Activated naive CD8-positive, alpha-beta T cell treated with anti-CD3 and anti-CD28 coated beads for 36 hours (primary cell): ENCODE measurements around the gene CILP2. TPM values are rescaled to one million over a fixed set of nuclear protein-coding genes. Genes with fewer than 3 reads are reported as not detected.

Experiments used
- DNase-seq: peaks from one replicate; pipeline ENCODE4 v3.0.0; 2021
- H3K27ac Mint-ChIP-seq: one replicate; pipeline ENCODE4 v1.8.0; 2022; ENCODE audit warnings: mild to moderate bottlenecking, moderate library complexity, mixed read lengths
- H3K27me3 Mint-ChIP-seq: one replicate; pipeline ENCODE4 v1.8.0; 2022; ENCODE audit warnings: mild to moderate bottlenecking, mixed read lengths
- H3K36me3 Mint-ChIP-seq: one replicate; pipeline ENCODE4 v1.8.0; 2021; ENCODE audit warnings: mild to moderate bottlenecking, mixed read lengths
- H3K4me1 Mint-ChIP-seq: one replicate; pipeline ENCODE4 v1.8.0; 2021; ENCODE audit warnings: mixed read lengths
- H3K4me3 Mint-ChIP-seq: one replicate; pipeline ENCODE4 v1.8.0; 2022; ENCODE audit warnings: mild to moderate bottlenecking, moderate library complexity, mixed read lengths
- H3K9me3 Mint-ChIP-seq: one replicate; pipeline ENCODE4 v1.8.0; 2022; ENCODE audit warnings: mixed read lengths
- total RNA-seq, 2 experiments: library from RNA; stranded (reverse); gene quantifications; one replicate each; pipeline ENCODE4 v1.2.3, GENCODE V29; 2021

CILP2 gene
- total RNA-seq = under 1 TPM; 0.18 to 0.23 TPM

DNA sequence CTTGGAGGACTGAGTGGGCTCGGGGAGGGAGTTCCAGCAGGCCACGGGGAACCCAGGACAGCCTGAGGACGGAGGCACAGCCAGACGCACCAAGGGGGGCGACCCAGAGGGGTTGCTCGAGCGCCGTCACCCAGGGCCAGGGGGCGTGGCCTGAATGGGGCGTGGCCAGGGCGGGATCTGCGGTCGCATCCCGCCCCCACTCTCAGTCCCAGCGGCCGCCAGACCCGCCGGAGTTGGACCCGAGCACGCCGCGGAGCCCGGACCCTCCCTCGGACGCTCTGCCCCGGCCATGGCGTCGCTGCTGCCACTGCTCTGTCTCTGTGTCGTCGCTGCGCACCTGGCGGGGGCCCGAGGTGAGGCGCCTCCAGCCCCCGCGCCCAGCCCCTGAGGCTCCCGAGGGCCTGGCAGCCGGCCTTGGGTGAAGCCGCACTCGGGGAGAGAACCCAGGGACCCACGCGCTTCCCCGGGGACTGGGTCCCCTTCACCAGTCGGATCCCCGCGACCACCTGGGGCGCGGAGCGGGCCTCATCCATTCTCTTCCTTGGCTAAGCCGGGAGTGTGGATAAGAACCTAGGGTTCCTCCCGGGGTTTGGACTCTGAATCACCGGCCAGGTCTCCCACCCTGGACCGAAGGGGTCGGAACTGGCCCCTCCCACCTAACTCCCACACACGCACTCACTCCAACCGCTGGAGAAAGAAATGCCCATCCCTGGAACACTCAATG, at the start of gene CILP2:
Gene CILP2, plus strand, starts transcription at position 205 of the 724 bp plus-strand sequence. Its CDS starts 85 bp downstream, at position 290.
- Mint-ChIP-seq H3K9me3 (no peaks in the 10 kb centered on the region), H3K4me3 (no peak within 1 kb of the TSS), H3K27me3 (peaks cover 15% of the 10 kb centered on the region), H3K4me1 (peaks cover 17% of the 10 kb centered on the region), H3K36me3 (no peaks in the 10 kb centered on the region), H3K27ac (peak within 1 kb of the TSS; percentile 29)
- peak; percentile 50 for DNase-seq

GRCh38 chr19:19488875-19489690, 49.0 kb upstream of the CILP2 start:
- Mint-ChIP-seq H3K9me3 (no peaks in the 10 kb centered on the region), H3K36me3 (peaks cover 8% of the 10 kb centered on the region), H3K27me3 (no peaks in the 10 kb centered on the region), H3K4me3 (peak overlapping the region; percentile 58), H3K27ac (peak overlapping the region; percentile 95), H3K4me1 (peaks cover 53% of the 10 kb centered on the region)
- DNase-seq = peak; percentile 86

DNA sequence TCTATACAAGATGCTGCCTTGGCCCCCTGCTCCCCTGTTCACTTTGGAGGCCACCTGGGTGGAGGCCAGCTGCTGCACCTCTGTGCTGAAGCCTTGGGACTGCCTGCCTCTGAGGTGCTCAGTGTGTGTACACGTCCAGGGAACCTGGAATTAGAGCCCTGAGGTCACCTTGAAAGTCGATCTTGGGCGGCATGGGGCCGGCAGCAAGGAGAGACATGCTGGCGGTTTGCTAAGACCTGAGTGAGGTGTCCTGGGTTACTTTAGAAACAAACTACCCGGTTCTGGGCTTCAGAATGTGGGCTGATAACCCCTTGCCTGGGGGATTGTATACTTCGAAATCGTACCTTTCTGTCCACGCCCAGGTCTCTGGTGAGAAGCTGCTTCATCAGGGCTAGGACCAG, 48.3 kb upstream of the CILP2 start:
- no peak for DNase-seq
- H3K4me3 Mint-ChIP-seq = no peak overlapping the region
- H3K4me1 Mint-ChIP-seq = peaks cover 52% of the 10 kb centered on the region
- H3K9me3 Mint-ChIP-seq = no peaks in the 10 kb centered on the region
- H3K27ac Mint-ChIP-seq = peak overlapping the region; percentile 95
- no peaks in the 10 kb centered on the region for H3K27me3 Mint-ChIP-seq
- peaks cover 8% of the 10 kb centered on the region for H3K36me3 Mint-ChIP-seq

- Mint-ChIP-seq H3K4me3 (no peak overlapping the region), H3K36me3 (peaks cover 8% of the 10 kb centered on the region), H3K27ac (peak overlapping the region; percentile 95), H3K27me3 (no peaks in the 10 kb centered on the region), H3K9me3 (no peaks in the 10 kb centered on the region), H3K4me1 (peaks cover 46% of the 10 kb centered on the region)
- DNase-seq = peak; percentile 69
These were observed 47.7 kb upstream of the CILP2 start for GRCh38 chr19:19490214-19490968.

DNA sequence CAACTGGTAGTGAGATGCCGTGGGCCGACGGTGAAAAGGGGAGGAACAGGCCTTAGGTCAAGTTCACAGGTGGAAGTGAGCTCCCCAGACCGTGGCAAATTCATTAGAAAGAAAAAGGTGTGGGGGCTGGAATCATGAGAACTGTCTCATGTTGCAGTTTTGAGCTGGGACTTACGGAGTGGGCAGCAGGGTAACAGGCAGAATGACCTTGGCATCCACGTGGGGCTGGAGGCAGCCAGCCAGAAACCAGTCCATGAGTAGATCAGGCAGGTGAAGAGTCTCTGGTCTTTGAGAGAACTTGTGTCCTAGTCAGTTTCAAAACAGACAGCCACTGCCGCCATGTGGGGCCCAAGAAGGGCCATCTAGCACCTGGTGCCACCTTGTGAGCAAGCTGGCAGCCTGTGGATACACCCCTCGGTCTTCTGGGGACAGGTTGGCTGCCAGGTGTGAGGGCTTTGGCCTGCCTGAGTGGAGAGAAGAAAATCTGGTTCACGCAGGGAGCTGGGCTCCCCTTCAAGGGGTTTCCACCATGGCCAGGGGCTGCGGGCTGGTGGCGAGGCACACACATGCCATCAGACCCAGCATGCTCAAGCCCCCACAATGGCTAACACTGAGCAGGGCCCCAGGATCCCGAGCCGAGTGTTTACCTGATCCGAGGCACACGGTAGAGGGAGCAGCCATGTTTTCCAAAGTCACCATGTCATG, 46.6 kb upstream of the CILP2 start:
- Mint-ChIP-seq H3K27ac (no peak overlapping the region), H3K27me3 (no peaks in the 10 kb centered on the region), H3K36me3 (peaks cover 10% of the 10 kb centered on the region), H3K4me3 (no peak overlapping the region), H3K4me1 (peaks cover 39% of the 10 kb centered on the region), H3K9me3 (no peaks in the 10 kb centered on the region)
- DNase-seq = no peak

- no peaks in the 10 kb centered on the region for H3K27me3 Mint-ChIP-seq
- no peak for DNase-seq
- peaks cover 34% of the 10 kb centered on the region for H3K4me1 Mint-ChIP-seq
- H3K4me3 Mint-ChIP-seq = no peak overlapping the region
- H3K27ac Mint-ChIP-seq = peak overlapping the region; percentile 58
- H3K9me3 Mint-ChIP-seq = no peaks in the 10 kb centered on the region
- H3K36me3 Mint-ChIP-seq = peaks cover 10% of the 10 kb centered on the region
These were observed 45.9 kb upstream of the CILP2 start for GRCh38 chr19:19492026-19492610.

DNA sequence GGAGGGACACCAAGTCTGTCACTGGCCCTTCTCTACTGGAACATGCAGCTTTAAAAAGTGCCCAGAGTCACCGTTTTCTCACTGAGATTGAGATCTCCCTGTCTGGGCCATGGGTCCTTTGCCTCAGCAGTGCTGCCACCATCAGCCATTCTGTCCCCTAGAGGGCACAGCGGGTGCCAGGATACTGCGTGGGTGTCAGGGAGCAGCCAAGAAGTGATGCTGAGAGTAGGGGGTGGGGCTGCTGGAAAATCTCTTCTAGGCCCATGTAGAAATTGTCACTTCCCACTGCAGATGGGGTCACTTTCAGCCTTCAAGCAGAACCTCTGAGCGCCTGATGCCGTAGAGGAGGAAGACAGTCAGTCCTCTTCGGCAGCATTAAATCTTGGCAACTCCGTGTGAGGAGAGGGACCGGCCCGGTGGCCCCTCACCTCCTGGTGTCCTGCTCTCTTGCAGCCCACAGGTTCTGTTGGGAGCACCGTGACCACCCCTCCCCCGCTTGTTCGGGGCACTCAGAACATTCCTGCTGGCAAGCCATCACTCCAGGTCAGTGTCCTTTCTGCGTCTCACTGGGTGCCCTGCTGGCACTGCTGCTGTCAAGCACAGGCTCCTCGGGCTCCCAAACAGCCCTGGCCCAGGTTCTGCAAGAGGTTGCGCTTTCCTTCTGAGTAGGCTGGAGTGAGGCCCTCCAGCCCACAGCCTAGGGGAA, 44.1 kb upstream of the CILP2 start:
- Mint-ChIP-seq H3K27me3 (peaks cover 2% of the 10 kb centered on the region), H3K9me3 (no peaks in the 10 kb centered on the region), H3K36me3 (peaks cover 12% of the 10 kb centered on the region), H3K4me3 (no peak overlapping the region), H3K4me1 (peaks cover 20% of the 10 kb centered on the region), H3K27ac (peak overlapping the region; percentile 25)
- no peak for DNase-seq

DNA sequence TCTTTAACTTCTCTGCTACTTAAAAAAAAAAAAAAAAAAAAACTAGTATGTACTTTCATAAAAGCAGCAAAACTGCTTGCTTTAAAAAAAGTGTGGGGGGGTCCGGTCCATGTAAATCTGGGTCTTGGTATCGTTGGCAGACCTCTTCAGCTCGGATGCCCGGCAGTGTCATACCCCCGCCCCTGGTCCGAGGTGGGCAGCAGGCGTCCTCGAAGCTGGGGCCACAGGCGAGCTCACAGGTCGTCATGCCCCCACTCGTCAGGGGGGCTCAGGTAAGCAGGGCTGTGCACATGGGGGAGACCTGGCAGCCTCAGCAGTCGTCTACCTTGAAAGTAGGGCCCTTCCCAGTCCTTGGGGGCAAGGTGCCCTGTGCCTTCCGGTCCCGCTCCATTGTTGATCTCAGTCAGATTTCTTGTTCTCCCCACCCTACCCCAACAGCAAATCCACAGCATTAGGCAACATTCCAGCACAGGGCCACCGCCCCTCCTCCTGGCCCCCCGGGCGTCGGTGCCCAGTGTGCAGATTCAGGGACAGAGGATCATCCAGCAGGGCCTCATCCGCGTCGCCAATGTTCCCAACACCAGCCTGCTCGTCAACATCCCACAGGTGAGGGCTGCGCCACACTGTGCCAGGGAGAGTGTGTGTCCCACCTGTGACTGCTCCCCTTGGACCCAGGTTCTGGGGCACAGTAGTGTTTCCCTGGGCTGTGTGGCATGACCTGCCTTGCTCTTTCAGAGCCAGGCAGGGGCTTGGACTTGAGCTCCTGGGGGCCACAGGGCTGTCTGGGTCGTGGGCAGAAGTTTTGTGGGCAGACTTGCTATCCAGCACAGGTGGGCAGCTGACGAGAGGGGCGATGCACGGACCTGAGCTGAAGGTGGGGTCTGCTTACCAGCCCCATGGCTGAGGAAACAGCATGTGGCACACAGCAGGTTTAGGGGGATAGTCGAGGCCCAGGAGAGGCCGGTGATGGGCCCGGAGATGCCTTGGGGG, 42.2 kb upstream of the CILP2 start:
- H3K27ac Mint-ChIP-seq = no peak overlapping the region
- H3K4me3 Mint-ChIP-seq = no peak overlapping the region
- H3K27me3 Mint-ChIP-seq = peaks cover 2% of the 10 kb centered on the region
- H3K9me3 Mint-ChIP-seq = no peaks in the 10 kb centered on the region
- peaks cover 3% of the 10 kb centered on the region for H3K4me1 Mint-ChIP-seq
- H3K36me3 Mint-ChIP-seq = peaks cover 7% of the 10 kb centered on the region
- no peak for DNase-seq

- Mint-ChIP-seq H3K4me1 (peaks cover 3% of the 10 kb centered on the region), H3K9me3 (no peaks in the 10 kb centered on the region), H3K36me3 (peaks cover 14% of the 10 kb centered on the region), H3K27ac (no peak overlapping the region), H3K4me3 (no peak overlapping the region), H3K27me3 (peaks cover 2% of the 10 kb centered on the region)
- no peak for DNase-seq
These were observed 39.6 kb upstream of the CILP2 start for GRCh38 chr19:19498255-19498991.

GRCh38 chr19:19499272-19499995, 38.6 kb upstream of the CILP2 start:
- Mint-ChIP-seq H3K4me1 (peaks cover 2% of the 10 kb centered on the region), H3K27me3 (peaks cover 2% of the 10 kb centered on the region), H3K4me3 (no peak overlapping the region), H3K36me3 (peaks cover 15% of the 10 kb centered on the region), H3K27ac (no peak overlapping the region), H3K9me3 (no peaks in the 10 kb centered on the region)
- no peak for DNase-seq

- Mint-ChIP-seq H3K27ac (no peak overlapping the region), H3K4me1 (no peaks in the 10 kb centered on the region), H3K27me3 (peaks cover 2% of the 10 kb centered on the region), H3K36me3 (peaks cover 18% of the 10 kb centered on the region), H3K9me3 (no peaks in the 10 kb centered on the region), H3K4me3 (no peak overlapping the region)
- no peak for DNase-seq
These were observed 37.0 kb upstream of the CILP2 start for GRCh38 chr19:19500975-19501644.
